ENCODE data around the gene TLCD3B. TPM values are rescaled to one million over a fixed set of nuclear protein-coding genes. Genes with fewer than 3 reads are reported as not detected.
"Not testable (repeated sequence)": the region's sequence is repeated elsewhere in the genome, so short reads cannot be mapped to it uniquely, and the experiment has no call there.

TLCD3B gene
- total RNA-seq, 4 donors from 2014 or later = 0.23 TPM; not detected in 3

DNA sequence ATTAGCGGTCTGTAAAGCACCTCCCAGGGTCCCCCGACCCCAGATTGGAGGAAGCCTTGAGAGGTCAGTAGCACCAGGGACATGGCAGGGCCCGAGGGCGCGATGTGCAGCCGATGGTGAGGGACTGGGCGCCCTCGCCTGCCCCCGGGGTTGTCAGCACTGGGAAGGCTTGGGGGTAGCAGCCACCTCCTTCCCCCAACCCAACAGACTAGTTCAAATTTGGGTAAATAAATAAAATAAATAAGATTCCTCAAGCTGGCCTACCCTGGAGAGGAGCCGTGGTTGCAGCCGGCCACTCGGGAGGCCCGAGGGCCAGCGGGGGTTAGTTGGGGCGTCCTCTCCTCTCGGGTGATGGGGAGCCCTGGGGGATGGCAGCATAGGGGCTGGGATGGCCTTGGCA, 6.6 kb downstream of the TLCD3B start:
- 88% methylated on average over 11 of the region's 16 CpGs for WGBS
- intact Hi-C loops (cut with DNase I) = no loop called here
- Histone ChIP-seq H3K4me1 (peaks cover 6 to 14% (median 13%) of the 10 kb centered on the region in 4 donors), H3K9me3 (no peaks in the 10 kb centered on the region), H3K4me3 (no peak overlapping the region), H3K27me3 (peaks cover 0 to 46% (median 4%) of the 10 kb centered on the region in 4 donors), H3K36me3 (no peaks in the 10 kb centered on the region), H3K27ac (replicated peaks in 1 of 4) (no peak overlapping the region)
- no peak for DNase-seq (ENCODE audit: extremely low spot score)
- no peak for TF ChIP-seq EP300 (IDR thresholded peaks at IDR 0.05)
- TF ChIP-seq, protein P1, sequence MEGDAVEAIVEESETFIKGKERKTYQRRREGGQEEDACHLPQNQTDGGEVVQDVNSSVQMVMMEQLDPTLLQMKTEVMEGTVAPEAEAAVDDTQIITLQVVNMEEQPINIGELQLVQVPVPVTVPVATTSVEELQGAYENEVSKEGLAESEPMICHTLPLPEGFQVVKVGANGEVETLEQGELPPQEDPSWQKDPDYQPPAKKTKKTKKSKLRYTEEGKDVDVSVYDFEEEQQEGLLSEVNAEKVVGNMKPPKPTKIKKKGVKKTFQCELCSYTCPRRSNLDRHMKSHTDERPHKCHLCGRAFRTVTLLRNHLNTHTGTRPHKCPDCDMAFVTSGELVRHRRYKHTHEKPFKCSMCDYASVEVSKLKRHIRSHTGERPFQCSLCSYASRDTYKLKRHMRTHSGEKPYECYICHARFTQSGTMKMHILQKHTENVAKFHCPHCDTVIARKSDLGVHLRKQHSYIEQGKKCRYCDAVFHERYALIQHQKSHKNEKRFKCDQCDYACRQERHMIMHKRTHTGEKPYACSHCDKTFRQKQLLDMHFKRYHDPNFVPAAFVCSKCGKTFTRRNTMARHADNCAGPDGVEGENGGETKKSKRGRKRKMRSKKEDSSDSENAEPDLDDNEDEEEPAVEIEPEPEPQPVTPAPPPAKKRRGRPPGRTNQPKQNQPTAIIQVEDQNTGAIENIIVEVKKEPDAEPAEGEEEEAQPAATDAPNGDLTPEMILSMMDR (IDR thresholded peaks at IDR 0.05) = no peak
- TF ChIP-seq POLR2AphosphoS5 (IDR thresholded peaks at IDR 0.05) = no peak
- no peak for TF ChIP-seq POLR2A (IDR thresholded peaks at IDR 0.05; ENCODE audit: low read depth)

DNA sequence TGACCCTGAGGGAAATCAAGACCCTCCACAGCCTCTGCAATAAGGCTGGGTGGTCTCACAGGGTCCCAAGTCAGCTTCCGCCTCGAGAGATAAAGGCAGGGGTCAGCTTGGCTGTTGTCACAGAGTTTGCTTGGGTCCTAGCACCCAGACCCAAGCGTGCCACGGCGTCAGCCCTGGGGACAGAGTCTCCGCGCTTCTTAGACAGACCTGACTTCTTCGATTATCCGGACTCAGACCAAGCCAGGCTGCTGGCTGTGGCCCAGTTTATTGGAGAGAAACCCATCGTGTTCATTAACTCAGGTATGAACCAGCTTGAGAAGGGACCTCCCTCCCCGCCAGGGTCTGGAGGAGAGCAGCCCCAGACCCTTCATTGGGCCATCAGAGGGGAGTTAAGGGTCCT, 7.5 kb downstream of the TLCD3B start:
- no peaks in the 10 kb centered on the region for H3K9me3 ChIP-seq
- peaks cover 0 to 38% (median 0%) of the 10 kb centered on the region in 4 donors for H3K27me3 ChIP-seq
- no peak overlapping the region for H3K27ac ChIP-seq (replicated peaks in 1 of 4)
- peaks cover 6 to 14% (median 13%) of the 10 kb centered on the region in 4 donors for H3K4me1 ChIP-seq
- intact Hi-C loops (cut with DNase I) = no loop called here
- no peak for DNase-seq (ENCODE audit: extremely low spot score)
- WGBS = 81% methylated on average over 9 of the region's 11 CpGs
- no peak for TF ChIP-seq POLR2AphosphoS5 (IDR thresholded peaks at IDR 0.05)
- no peak for TF ChIP-seq EP300 (IDR thresholded peaks at IDR 0.05)
- TF ChIP-seq POLR2A (IDR thresholded peaks at IDR 0.05; ENCODE audit: low read depth) = no peak
- TF ChIP-seq, protein P1 (IDR thresholded peaks at IDR 0.05) = no peak
- H3K4me3 ChIP-seq = no peak overlapping the region
- H3K36me3 ChIP-seq = no peaks in the 10 kb centered on the region

DNA sequence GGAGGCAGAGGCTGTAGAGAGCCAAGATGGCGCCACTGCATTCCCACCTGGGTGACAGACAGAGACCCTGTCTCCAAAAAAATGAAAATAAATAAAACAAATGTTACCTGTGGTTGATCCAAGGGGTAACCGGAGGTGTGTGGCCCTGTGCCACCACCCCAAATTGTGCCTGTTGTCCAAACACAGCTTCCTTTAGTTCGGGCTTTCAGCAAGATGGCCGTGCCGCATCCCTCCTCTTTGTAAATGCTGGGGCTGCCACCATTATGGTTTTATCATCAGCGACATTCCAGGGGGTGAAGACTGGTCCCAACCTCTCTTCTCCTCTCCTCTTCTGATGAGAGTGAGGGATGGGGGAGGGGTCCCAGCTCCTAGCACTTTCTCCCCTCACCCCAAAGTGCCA, 8.2 kb downstream of the TLCD3B start, which contains the start of gene C16orf92:
Gene C16orf92 (plus strand): TSS at position 312 of the 400 bp plus-strand sequence. CDS start 143 bp downstream, outside the sequence.
- TF ChIP-seq, protein P1 (IDR thresholded peaks at IDR 0.05) = no peak
- no peak for TF ChIP-seq POLR2A (IDR thresholded peaks at IDR 0.05; ENCODE audit: low read depth)
- no peak for TF ChIP-seq POLR2AphosphoS5 (IDR thresholded peaks at IDR 0.05)
- no peak for TF ChIP-seq EP300 (IDR thresholded peaks at IDR 0.05)
- Histone ChIP-seq H3K36me3 (no peaks in the 10 kb centered on the region), H3K9me3 (no peaks in the 10 kb centered on the region), H3K4me1 (peaks cover 6 to 14% (median 13%) of the 10 kb centered on the region in 4 donors), H3K27me3 (peaks cover 0 to 31% (median 0%) of the 10 kb centered on the region in 4 donors), H3K4me3 (no peak within 1 kb of the TSS), H3K27ac (replicated peaks in 1 of 4) (no peak within 1 kb of the TSS)
- no peak for DNase-seq (ENCODE audit: extremely low spot score)
- intact Hi-C loops (cut with DNase I) = no loop called here
- 83% methylated on average over 6 of the region's 6 CpGs for WGBS

DNA sequence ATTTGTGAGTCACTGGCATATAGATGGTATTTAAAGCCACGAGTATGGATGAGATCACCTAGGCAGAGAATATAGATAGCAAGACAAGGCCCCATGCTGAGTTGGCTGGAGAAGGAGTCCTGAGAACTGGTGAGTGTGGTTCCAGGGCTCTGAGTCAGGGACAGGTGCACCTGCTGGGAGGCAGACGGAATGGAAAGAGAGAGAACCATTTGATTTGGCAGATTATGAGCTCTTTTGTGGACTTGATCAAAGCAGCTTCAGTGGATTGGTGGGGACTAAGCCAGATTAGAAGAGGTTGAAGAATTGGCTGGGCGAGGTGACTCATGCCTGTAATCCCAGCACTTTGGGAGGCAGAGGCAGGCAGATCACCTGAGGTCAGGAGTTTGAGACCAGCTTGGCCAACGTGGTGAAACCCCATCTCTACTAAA, 12.3 kb downstream of the TLCD3B start:
- WGBS = 75% methylated on average over 4 of the region's 4 CpGs
- Histone ChIP-seq H3K9me3 (no peaks in the 10 kb centered on the region), H3K27ac (replicated peaks in 1 of 4) (no peak overlapping the region), H3K27me3 (no peaks in the 10 kb centered on the region), H3K4me1 (peaks cover 6 to 14% (median 13%) of the 10 kb centered on the region in 4 donors), H3K36me3 (no peaks in the 10 kb centered on the region), H3K4me3 (no peak overlapping the region)
- no peak for TF ChIP-seq POLR2AphosphoS5 (IDR thresholded peaks at IDR 0.05)
- TF ChIP-seq EP300 (IDR thresholded peaks at IDR 0.05) = no peak
- no peak for TF ChIP-seq POLR2A (IDR thresholded peaks at IDR 0.05; ENCODE audit: low read depth)
- TF ChIP-seq, protein P1 (IDR thresholded peaks at IDR 0.05) = no peak
- no peak for DNase-seq (ENCODE audit: extremely low spot score)
- intact Hi-C loops (cut with DNase I) = no loop called here

DNA sequence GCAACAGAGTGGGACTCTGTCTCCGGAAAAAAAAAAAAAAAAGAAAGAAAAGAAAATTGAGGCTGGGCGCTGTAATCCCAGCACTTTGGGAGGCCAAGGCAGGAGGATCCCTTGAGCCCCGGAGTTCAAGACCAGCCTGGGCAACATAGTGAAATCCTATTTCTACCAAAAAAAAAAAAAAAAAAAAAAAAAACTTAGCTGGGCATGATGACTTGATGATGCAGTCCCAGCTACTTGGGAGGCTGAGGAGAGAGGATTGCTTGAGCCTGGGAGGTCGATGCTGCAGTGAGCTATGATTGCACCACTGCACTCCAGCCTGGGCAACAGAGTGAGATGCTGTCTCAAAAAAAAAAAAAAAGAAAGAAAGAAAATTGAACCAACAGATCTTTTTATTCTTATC, 13.1 kb downstream of the TLCD3B start:
- intact Hi-C loops (cut with DNase I); H3K9me3 ChIP-seq; H3K4me3 ChIP-seq; DNase-seq (ENCODE audit: extremely low spot score); H3K27me3 ChIP-seq; H3K36me3 ChIP-seq; H3K27ac ChIP-seq (replicated peaks in 1 of 4): not testable (repeated sequence)
- H3K4me1 ChIP-seq = peaks cover 6 to 14% (median 13%) of the 10 kb centered on the region in 4 donors
- WGBS = 88% methylated on average over 4 of the region's 4 CpGs
